ENCODE results near the gene TAF1C.

- TF ChIP-seq USF2 (CRISPR knock-in tag; IDR thresholded peaks at IDR 0.05): no peak
- no peak for TF ChIP-seq RBM17 (IDR thresholded peaks at IDR 0.05; ENCODE audit: borderline replicate concordance, low read depth, low read length)
- no peak for TF ChIP-seq NBN (IDR thresholded peaks at IDR 0.05; ENCODE audit: low read depth)
- TF ChIP-seq MTF1 (CRISPR knock-in tag; IDR thresholded peaks at IDR 0.05; ENCODE audit: borderline replicate concordance): no peak
- no peak for TF ChIP-seq CHCHD3 (CRISPR knock-in tag; IDR thresholded peaks at IDR 0.05)
- no peak for TF ChIP-seq BACH1 (tag; IDR thresholded peaks at IDR 0.05)
- TF ChIP-seq EP300 (IDR thresholded peaks at IDR 0.05; ENCODE audit: low read length): no peak
- no peak for TF ChIP-seq ZNF175 (CRISPR knock-in tag; IDR thresholded peaks at IDR 0.05; ENCODE audit: low read depth)
- no peak for TF ChIP-seq ZNF79 (CRISPR knock-in tag; IDR thresholded peaks at IDR 0.05; ENCODE audit: low read depth)
- no peak for TF ChIP-seq MAFK (IDR thresholded peaks at IDR 0.05; ENCODE audit: low read length)
- no peak for TF ChIP-seq PTBP1 (IDR thresholded peaks at IDR 0.05; ENCODE audit: low read depth, low read length)
- TF ChIP-seq HDAC2 (IDR thresholded peaks at IDR 0.05): no peak
These were observed 21.0 kb upstream of the TAF1C start for GRCh38 chr16:84207879-84208278.
